DMS79 treated with DMSO at 0.1 percent for 48 hours (cell line): ENCODE data around the gene GCNT2.
A peak's percentile ranks its signal among the peaks of the same experiment; 100 is the strongest.
"Not testable (repeated sequence)": the region's sequence is repeated elsewhere in the genome, so short reads cannot be mapped to it uniquely, and the experiment has no call there.

Experiments
- DNase-seq: peaks from one replicate; lab custom pipeline; 2025; lab: John Stamatoyannopoulos, UW

The GCNT2 gene

DNA sequence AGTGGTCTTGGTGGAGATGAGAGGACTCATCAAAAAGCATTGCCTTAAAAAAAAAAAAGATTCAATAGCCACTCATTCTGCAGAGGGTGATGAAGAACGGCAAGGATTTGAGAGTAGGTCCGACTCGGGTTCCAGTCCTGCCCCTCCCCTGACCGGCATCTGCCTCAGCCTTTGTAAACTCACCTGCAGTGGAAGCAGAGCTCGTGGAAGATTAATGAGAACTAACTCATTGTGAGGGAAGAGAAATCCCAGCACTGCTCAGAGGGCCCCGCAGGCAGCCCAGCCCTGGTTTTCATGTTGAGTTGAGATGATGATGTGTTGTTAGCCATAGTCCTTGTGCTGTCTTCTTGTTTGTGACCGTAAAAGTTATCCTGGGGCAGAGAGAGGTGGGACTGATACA lies 59.4 kb downstream of the GCNT2 start:
- DNase-seq: no peak

GRCh38 chr6:10581402-10581801 lies 60.3 kb downstream of the GCNT2 start:
- DNase-seq: not testable (repeated sequence)

GRCh38 chr6:10582774-10583508 lies 61.8 kb downstream of the GCNT2 start:
- DNase-seq: peak; percentile 62

DNA sequence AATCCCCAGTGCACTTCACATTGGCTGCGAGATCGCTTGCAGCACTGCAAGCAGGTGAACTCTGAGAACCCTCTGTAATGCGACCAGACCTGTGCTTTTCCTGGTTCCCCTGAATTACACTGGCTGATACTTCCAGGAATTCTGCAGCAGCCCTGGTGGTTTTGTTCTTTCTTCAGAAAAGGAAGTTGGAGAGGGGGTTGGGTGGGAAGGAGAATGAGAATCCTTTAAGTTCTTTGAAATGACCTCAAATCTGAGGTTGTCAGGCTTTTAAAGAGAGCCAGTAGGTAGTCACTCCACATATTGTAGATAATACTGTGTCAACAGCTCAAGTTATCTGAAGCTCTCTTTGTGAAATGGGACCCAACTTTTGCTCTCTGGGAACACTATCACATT lies 62.4 kb downstream of the GCNT2 start:
- DNase-seq: peak; percentile 34

DNA sequence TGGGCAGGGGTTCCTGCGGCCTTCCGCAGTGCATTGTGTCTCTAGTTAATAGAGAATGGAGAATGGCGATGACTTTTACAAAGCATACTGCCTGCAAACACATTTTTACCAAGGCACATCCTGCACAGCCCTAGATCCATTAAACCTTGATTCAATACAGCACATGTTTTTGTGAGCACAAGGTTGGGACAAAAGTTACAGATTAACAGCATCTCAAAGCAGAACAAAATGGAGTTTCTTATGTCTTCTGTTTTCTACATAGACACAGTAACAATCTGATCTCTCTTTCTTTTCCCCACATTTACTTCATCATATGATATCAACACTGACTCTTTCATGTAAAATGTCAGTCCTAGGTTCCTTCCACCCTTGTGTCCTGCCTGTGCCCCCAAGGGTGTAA lies 63.5 kb downstream of the GCNT2 start:
- no peak for DNase-seq

- no peak for DNase-seq
Measured at GRCh38 chr6:10585209-10585845, 64.2 kb downstream of the GCNT2 start.

GRCh38 chr6:10586302-10586701 lies 65.2 kb downstream of the GCNT2 start:
- DNase-seq: no peak

- no peak for DNase-seq
Measured at GRCh38 chr6:10587656-10588406, 66.7 kb downstream of the GCNT2 start.

DNA sequence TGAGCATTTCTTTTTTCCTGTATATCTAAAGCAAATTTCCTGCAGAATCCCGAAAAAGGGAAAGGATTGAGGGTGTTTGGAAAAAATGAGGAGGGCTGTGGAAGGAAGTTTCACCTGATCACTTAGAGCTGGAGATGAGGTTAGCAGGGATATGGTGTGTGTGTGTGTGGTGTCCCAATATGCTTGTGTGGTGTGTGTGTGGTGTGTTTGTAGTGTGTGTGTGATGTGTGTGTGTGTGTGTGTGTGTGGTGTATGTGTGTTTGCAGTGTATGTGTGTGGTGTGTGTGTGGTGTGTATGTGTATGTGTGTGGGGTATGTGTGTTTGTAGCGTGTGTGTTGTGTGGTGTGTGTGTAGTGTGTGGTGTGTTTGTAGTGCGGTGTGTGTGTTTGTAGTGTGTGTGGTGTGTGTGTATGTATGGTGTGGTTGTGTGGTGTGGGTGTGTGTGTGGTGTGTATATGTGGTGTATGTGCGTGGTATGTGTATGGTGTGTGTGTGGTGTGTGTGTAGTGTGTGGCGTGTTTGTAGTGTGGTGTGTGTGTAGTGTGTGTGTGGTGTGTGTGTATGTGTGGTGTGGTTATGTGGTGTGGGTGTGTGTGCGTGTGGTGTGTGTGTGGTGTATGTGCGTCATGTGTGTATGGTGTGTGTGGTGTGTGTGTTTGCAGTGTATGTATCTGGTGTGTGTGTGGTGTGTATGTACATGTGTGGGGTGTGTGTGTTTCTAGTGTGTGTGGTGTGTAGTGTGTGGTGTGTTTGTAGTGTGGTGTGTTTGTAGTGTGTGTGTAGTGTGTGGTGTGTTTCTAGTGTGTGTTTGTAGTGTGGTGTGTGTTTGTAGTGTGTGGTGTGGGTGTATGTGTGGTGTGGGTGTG lies 67.6 kb downstream of the GCNT2 start:
- DNase-seq: no peak

GRCh38 chr6:10589429-10589727 lies 68.2 kb downstream of the GCNT2 start:
- no peak for DNase-seq

DNA sequence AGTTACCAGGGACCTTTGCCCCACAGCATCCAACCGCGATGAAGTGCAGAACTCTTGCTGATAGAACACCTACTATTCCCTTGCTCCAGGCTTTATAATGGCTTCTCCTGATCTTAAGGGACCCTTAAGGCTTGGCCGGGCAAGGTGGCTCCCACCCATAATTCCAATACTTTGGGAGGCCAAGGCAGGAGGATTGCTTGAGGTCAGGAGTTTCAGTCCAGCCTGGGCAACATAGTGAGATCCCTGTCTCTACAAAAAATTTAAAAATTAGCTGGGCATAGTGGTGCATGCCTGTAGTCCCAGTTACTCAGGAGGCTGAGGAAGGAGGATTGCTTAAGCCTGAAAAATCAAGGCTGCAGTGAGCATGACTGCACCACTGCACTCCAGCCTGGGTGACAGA lies 68.8 kb downstream of the GCNT2 start:
- DNase-seq: no peak

GRCh38 chr6:10591422-10592160 lies 70.4 kb downstream of the GCNT2 start:
- DNase-seq: no peak

- DNase-seq: no peak
Measured at GRCh38 chr6:10595731-10596664, 74.8 kb downstream of the GCNT2 start.

DNA sequence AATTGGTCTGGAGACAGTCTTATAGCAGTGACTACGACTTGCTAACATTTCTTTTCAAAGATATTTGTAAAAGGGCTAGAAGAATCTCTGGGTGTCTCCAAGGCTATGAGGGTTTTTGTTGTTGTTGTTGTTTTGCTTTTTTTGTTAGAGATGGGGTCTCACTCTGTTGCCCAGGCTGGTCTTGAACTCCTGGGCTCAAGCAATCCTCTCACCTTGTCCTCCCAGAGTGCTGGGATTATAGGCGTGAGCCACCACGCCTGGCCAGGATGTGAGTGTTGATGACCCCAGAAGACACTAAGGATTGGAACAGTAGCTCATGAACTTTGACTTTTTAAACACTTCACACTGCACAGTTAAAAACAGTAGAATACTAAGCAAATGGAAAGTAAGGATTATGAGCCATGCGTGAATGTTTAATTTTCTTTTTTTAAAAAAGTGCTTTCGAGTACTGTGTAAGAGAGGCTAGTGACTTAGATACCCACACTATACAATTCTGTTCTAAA lies 76.4 kb downstream of the GCNT2 start:
- no peak for DNase-seq

- no peak for DNase-seq
Measured at GRCh38 chr6:10598084-10598960, 77.2 kb downstream of the GCNT2 start.

- no peak for DNase-seq
Measured at GRCh38 chr6:10599046-10599445, 77.9 kb downstream of the GCNT2 start.

DNA sequence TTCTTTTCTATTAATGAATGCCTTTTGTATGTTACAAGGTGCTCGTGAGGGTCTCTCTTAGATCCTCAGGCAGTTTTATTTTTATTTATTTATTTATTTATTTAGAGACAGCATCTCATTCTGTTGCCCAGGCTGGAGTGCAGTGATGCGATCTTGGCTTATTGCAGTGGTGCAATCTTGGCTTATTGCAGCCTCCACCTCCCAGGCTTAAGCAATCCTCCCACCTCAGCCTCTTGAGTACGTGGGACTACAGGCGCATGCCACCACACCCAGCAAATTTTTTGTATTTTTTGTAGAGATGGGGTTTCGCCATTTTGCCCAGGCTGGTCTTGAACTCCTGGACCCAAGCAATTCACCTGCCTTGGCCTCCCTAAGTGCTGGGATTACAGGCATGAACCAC lies 79.5 kb downstream of the GCNT2 start:
- not testable (repeated sequence) for DNase-seq

DNA sequence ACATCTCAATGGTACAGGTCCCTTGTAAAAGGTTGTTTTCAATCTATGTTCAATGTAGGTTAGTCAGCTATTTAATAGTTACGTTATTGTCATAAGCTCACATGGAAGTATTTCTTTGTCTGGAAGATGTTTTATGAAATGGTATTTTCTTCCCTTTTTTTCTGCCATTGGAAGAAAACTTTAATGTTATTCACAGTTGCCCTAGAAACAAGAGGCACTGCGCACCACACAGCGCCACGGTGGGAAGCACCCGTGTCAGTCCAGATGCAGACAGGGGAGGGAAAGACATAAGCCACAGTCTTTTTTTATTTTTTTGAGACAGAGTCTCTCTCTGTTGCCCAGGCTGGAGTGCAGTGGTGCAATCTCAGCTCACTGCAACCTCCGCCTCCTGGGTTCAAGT lies 82.1 kb downstream of the GCNT2 start:
- no peak for DNase-seq

- no peak for DNase-seq
Measured at GRCh38 chr6:10609038-10609437, 87.9 kb downstream of the GCNT2 start.
